Natural killer cell (primary cell): ENCODE results near the gene NFIA. TPM values are rescaled to one million over a fixed set of nuclear protein-coding genes. Genes with fewer than 3 reads are reported as not detected.

ENCODE experiments used
- ATAC-seq, 3 donors: fragments of 150-1000 bp in 2 of 3; fragments of 200-7000 bp in 1 of 3; cut with Tn5 transposase; 1 replicate in 1 of 3; 2 replicates in 2 of 3; pipeline ENCODE4 v1.10.0; 2021; ENCODE audit warnings: mild to moderate bottlenecking in 2 of 3, moderate library complexity in 2 of 3
- DNase-seq, 2 donors: peaks; one replicate each; pipeline versions ENCODE4 v3.0.0 to v3.0.0-alpha.2; 2013 to 2021; ENCODE audit warnings: mixed read lengths in 1 of 2
- H3K27ac ChIP-seq: one replicate; pipeline ENCODE4 v1.5.1; 2013; ENCODE audit warnings: mild to moderate bottlenecking, low read length
- H3K27me3 ChIP-seq: one replicate; pipeline ENCODE4 v1.6.1; 2013; ENCODE audit warnings: low read length; ENCODE audit not compliant: control insufficient read depth, insufficient read depth
- H3K36me3 ChIP-seq: one replicate; pipeline ENCODE4 v1.6.1; 2013; ENCODE audit warnings: low read length; ENCODE audit not compliant: control insufficient read depth, insufficient read depth
- H3K4me1 ChIP-seq: one replicate; pipeline ENCODE4 v1.6.1; 2013; ENCODE audit warnings: low read length; ENCODE audit not compliant: control insufficient read depth, insufficient read depth
- H3K4me3 ChIP-seq: one replicate; pipeline ENCODE4 v1.5.1; 2013; ENCODE audit warnings: low read length
- H3K9me3 ChIP-seq: one replicate; pipeline ENCODE4 v1.6.1; 2013; ENCODE audit warnings: low read length; ENCODE audit not compliant: control insufficient read depth, insufficient read depth
- H3K27ac Mint-ChIP-seq, 2 donors: one replicate each; pipeline ENCODE4 v1.8.0; 2022; ENCODE audit warnings: mild to moderate bottlenecking in 2 of 2, mixed read lengths in 2 of 2, moderate library complexity in 1 of 2
- H3K27me3 Mint-ChIP-seq, 2 donors: one replicate each; pipeline ENCODE4 v1.8.0; 2022; ENCODE audit warnings: low read depth in 2 of 2, mixed read lengths in 2 of 2
- H3K36me3 Mint-ChIP-seq: one replicate; pipeline ENCODE4 v1.8.0; 2022; ENCODE audit warnings: mixed read lengths
- H3K4me1 Mint-ChIP-seq, 2 donors: one replicate each; pipeline ENCODE4 v1.8.0; 2022; ENCODE audit warnings: mixed read lengths in 2 of 2
- H3K4me3 Mint-ChIP-seq: one replicate; pipeline ENCODE4 v1.8.0; 2022; ENCODE audit warnings: mild to moderate bottlenecking, moderate library complexity, mixed read lengths
- H3K9me3 Mint-ChIP-seq, 2 donors: one replicate each; pipeline ENCODE4 v1.8.0; 2022; ENCODE audit warnings: mixed read lengths in 2 of 2
- CTCF ChIP-seq: fragments of 200-600 bp; IDR thresholded peaks from one replicate; pipeline ENCODE4 v1.8.0; 2022; ENCODE audit warnings: antibody characterized with exemption
- WGBS: methylation state at CpG from one replicate; pipeline ENCODE4 v1.1.7; 2013; ENCODE audit warnings: missing lambda C conversion rate; ENCODE audit not compliant: insufficient coverage; 5-methylcytosine and 5-hydroxymethylcytosine counted together
- intact Hi-C: fragments of 100-400 bp; cut with micrococcal nuclease; formaldehyde crosslinking; loops from one replicate; pipeline ENCODE4 v1.14.2; 2022
- total RNA-seq, 4 donors: library from RNA; stranded (reverse); fragments of 120-200 nt in 1 of 4; gene quantifications; one replicate each; pipeline versions ENCODE4 v1.2.3 to v1.2.4, GENCODE V29; 2013 to 2022

Gene NFIA
- total RNA-seq, 3 donors from 2014 or later (not counting 1 experiment from before 2014, with no cell fraction given): 3.5 to 6.5 (median 3.6) TPM

GRCh38 chr1:61379693-61380092 is 297.3 kb downstream of the NFIA start:
- no CpG with 5 or more reads among the region's 2 CpGs for WGBS
- no peaks in the 10 kb centered on the region for H3K36me3 ChIP-seq
- H3K27ac ChIP-seq: no peak overlapping the region
- no peak for ATAC-seq
- H3K27me3 ChIP-seq: no peaks in the 10 kb centered on the region
- intact Hi-C loops: no loop called here
- H3K9me3 ChIP-seq: no peaks in the 10 kb centered on the region
- peaks cover 6 to 12% of the 10 kb centered on the region in 2 donors for H3K27me3 Mint-ChIP-seq
- DNase-seq: no peak
- no peak for TF ChIP-seq CTCF
- no peak overlapping the region for H3K27ac Mint-ChIP-seq
- no peak overlapping the region for H3K4me3 Mint-ChIP-seq
- no peaks in the 10 kb centered on the region for H3K9me3 Mint-ChIP-seq
- no peaks in the 10 kb centered on the region for H3K36me3 Mint-ChIP-seq
- no peaks in the 10 kb centered on the region for H3K4me1 ChIP-seq
- H3K4me1 Mint-ChIP-seq: no peaks in the 10 kb centered on the region
- no peak overlapping the region for H3K4me3 ChIP-seq

DNA sequence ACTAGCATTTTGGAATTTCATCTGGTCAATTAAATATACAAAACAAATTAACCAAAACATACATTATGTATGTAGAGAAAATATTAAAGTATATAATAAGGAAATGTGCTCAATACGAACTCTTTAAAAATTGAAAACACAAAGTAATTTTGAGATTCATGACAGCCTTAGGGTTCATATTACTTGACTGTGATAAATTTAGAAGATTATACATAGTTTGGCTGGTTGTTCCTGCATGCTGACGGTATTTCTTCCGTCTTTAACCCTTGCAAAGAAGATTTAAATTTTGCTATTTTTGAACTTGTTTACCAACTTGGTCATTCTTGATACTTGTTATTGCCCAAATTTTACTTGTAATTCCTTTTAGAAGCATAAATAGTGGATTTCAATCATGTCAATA is 298.2 kb downstream of the NFIA start:
- TF ChIP-seq CTCF: no peak
- Mint-ChIP-seq H3K27ac (no peak overlapping the region), H3K27me3 (peaks cover 6% of the 10 kb centered on the region in 2 donors), H3K4me1 (no peaks in the 10 kb centered on the region), H3K36me3 (no peaks in the 10 kb centered on the region), H3K4me3 (no peak overlapping the region), H3K9me3 (no peaks in the 10 kb centered on the region)
- H3K4me3 ChIP-seq: no peak overlapping the region
- H3K27me3 ChIP-seq: no peaks in the 10 kb centered on the region
- H3K36me3 ChIP-seq: no peaks in the 10 kb centered on the region
- intact Hi-C loops: no loop called here
- no peaks in the 10 kb centered on the region for H3K4me1 ChIP-seq
- 97% methylated on average over 3 of the region's 3 CpGs for WGBS
- DNase-seq: no peak
- no peaks in the 10 kb centered on the region for H3K9me3 ChIP-seq
- ATAC-seq: no peak
- no peak overlapping the region for H3K27ac ChIP-seq

GRCh38 chr1:61386323-61386722 is 304.0 kb downstream of the NFIA start:
- Mint-ChIP-seq H3K4me3 (no peak overlapping the region), H3K36me3 (no peaks in the 10 kb centered on the region), H3K27me3 (no peaks in the 10 kb centered on the region), H3K27ac (no peak overlapping the region), H3K4me1 (peaks cover 0 to 6% of the 10 kb centered on the region in 2 donors), H3K9me3 (no peaks in the 10 kb centered on the region)
- Histone ChIP-seq H3K4me3 (no peak overlapping the region), H3K9me3 (no peaks in the 10 kb centered on the region), H3K27ac (no peak overlapping the region), H3K4me1 (no peaks in the 10 kb centered on the region), H3K27me3 (no peaks in the 10 kb centered on the region), H3K36me3 (no peaks in the 10 kb centered on the region)
- WGBS: 95% methylated on average over 3 of the region's 3 CpGs
- intact Hi-C loops: no loop called here
- DNase-seq (no peak), ATAC-seq (no peak)
- TF ChIP-seq CTCF: no peak

GRCh38 chr1:61386770-61387169 is 304.4 kb downstream of the NFIA start:
- Histone ChIP-seq H3K27ac (no peak overlapping the region), H3K27me3 (no peaks in the 10 kb centered on the region), H3K4me1 (no peaks in the 10 kb centered on the region), H3K4me3 (no peak overlapping the region), H3K36me3 (no peaks in the 10 kb centered on the region), H3K9me3 (no peaks in the 10 kb centered on the region)
- Mint-ChIP-seq H3K36me3 (no peaks in the 10 kb centered on the region), H3K4me1 (peaks cover 0 to 6% of the 10 kb centered on the region in 2 donors), H3K27me3 (no peaks in the 10 kb centered on the region), H3K27ac (no peak overlapping the region), H3K4me3 (no peak overlapping the region), H3K9me3 (no peaks in the 10 kb centered on the region)
- TF ChIP-seq CTCF: no peak
- DNase-seq (no peak), ATAC-seq (no peak)
- WGBS: 93% methylated on average over 2 of the region's 2 CpGs
- intact Hi-C loops: no loop called here
